ENCODE measurements around the gene LSS. TPM values are rescaled to one million over a fixed set of nuclear protein-coding genes. Genes with fewer than 3 reads are reported as not detected.

The LSS gene
- total RNA-seq, 6 donors from 2014 or later, result 71.7 to 266 (median 135) TPM

DNA sequence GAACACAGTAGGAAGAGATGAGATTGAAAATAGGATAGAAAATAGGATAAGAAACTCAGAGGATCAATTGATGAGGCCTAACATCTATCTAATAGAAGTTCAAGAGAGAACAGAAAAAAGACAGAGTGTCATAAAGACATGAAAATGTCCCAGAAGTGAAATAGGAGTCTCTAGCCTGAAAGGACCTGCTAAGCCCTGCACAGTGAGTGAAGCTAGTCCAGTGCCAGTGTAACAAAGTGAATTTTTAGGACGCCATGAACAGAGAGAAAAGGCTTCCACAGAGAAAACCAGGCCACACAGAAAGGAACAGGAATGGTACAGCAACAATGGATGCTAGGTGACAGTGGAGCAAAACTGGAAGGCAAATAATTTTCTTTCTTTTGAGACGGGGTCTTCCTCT lies 20.3 kb upstream of the LSS start:
- Histone ChIP-seq H3K27me3 (no peaks in the 10 kb centered on the region), H3K4me1 (no peaks in the 10 kb centered on the region), H3K36me3 (peaks cover 29 to 99% (median 72%) of the 10 kb centered on the region in 4 donors), H3K9me3 (no peaks in the 10 kb centered on the region), H3K27ac (no peak overlapping the region), H3K4me3 (no peak overlapping the region)
- 85 to 92% methylated on average over 2 of the region's 2 CpGs for WGBS, 2 donors
- TF ChIP-seq CTCF (IDR thresholded peaks at IDR 0.05) (no peak), POLR2A (IDR thresholded peaks at IDR 0.05) (no peak), EP300 (IDR thresholded peaks at IDR 0.05) (no peak), POLR2AphosphoS5 (IDR thresholded peaks at IDR 0.05) (no peak)
- no peak for ATAC-seq (ENCODE audit: low FRiP score in 2 of 2)
- no peak for DNase-seq

GRCh38 chr21:46248422-46248782 lies 19.8 kb upstream of the LSS start:
- Histone ChIP-seq H3K36me3 (peaks cover 29 to 99% (median 72%) of the 10 kb centered on the region in 4 donors), H3K9me3 (no peaks in the 10 kb centered on the region), H3K27ac (no peak overlapping the region), H3K27me3 (no peaks in the 10 kb centered on the region), H3K4me1 (no peaks in the 10 kb centered on the region), H3K4me3 (no peak overlapping the region)
- no peak for ATAC-seq (ENCODE audit: low FRiP score in 2 of 2)
- TF ChIP-seq POLR2A (IDR thresholded peaks at IDR 0.05), result no peak
- TF ChIP-seq CTCF (IDR thresholded peaks at IDR 0.05), result no peak
- TF ChIP-seq EP300 (IDR thresholded peaks at IDR 0.05), result no peak
- no peak for TF ChIP-seq POLR2AphosphoS5 (IDR thresholded peaks at IDR 0.05)
- 77 to 79% methylated on average over 1 of the region's 1 CpG for WGBS, 2 donors
- no peak for DNase-seq

DNA sequence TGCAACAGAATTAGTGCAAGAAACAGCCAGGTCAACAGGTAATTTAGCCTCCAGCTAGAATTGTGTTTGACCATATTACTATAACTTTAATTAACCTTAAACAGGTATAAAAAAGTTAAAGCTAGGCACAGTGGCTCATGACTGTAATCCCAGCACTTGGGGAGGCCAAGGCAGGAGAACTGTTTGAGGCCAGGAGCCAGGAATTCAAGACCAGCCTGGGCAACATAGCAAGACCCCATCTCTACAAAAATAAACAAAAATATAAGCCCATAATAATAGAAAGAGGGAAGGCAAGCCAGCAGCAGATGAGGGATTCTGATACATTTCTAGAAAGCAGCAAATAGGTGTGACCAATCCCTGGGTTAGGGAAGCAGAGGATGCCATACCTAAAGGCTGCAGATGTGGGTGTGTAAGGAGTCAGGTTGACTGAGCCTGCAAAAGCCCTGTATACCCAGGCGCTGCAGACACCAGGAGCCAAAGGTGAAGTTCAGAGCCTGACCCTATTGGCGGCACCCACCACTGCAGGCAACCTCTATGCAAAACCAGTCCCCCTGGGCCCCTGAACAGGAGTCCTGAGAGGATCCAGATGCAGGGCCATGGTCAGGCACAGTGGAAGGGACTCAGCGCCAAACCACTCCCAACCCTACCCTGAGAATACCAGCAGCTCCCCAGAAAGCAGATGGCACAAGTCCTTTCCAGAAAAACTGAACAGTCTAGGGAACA lies 19.3 kb upstream of the LSS start:
- Histone ChIP-seq H3K4me3 (no peak overlapping the region), H3K9me3 (no peaks in the 10 kb centered on the region), H3K27ac (no peak overlapping the region), H3K27me3 (no peaks in the 10 kb centered on the region), H3K36me3 (peaks cover 30 to 99% (median 74%) of the 10 kb centered on the region in 4 donors), H3K4me1 (no peaks in the 10 kb centered on the region)
- 100% methylated on average over 3 of the region's 3 CpGs for WGBS, 2 donors
- TF ChIP-seq EP300 (IDR thresholded peaks at IDR 0.05) (no peak), POLR2A (IDR thresholded peaks at IDR 0.05) (no peak), POLR2AphosphoS5 (IDR thresholded peaks at IDR 0.05) (no peak), CTCF (IDR thresholded peaks at IDR 0.05) (no peak)
- ATAC-seq (ENCODE audit: low FRiP score in 2 of 2), result no peak
- DNase-seq, result no peak

DNA sequence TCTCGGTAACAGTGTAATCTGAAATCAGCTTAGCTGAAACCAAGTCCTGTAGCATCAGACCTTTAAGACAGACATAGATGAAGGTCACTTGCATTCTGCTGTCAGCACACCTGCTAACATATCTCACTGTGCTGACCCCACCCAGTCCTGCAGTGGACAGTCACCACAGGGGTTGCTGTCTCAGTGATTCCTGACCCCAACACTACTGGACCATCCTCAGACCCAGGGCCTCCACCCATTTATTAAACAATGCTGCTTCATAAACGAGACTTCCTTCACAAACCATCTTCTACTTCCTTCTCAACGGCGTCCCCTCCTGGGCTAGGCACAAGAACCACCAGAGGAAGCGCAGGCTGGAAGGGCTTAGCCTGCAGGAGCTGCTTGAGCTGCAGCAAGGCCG lies 17.8 kb upstream of the LSS start:
- ATAC-seq (ENCODE audit: low FRiP score in 2 of 2), result no peak
- H3K27ac ChIP-seq, result no peak overlapping the region
- peaks cover 37 to 99% (median 77%) of the 10 kb centered on the region in 4 donors for H3K36me3 ChIP-seq
- TF ChIP-seq POLR2AphosphoS5 (IDR thresholded peaks at IDR 0.05), result no peak
- no peak for TF ChIP-seq CTCF (IDR thresholded peaks at IDR 0.05)
- TF ChIP-seq POLR2A (IDR thresholded peaks at IDR 0.05), result no peak
- TF ChIP-seq EP300 (IDR thresholded peaks at IDR 0.05), result no peak
- H3K9me3 ChIP-seq, result no peaks in the 10 kb centered on the region
- H3K4me3 ChIP-seq, result no peak overlapping the region
- no peaks in the 10 kb centered on the region for H3K4me1 ChIP-seq
- 75 to 83% methylated on average over 4 to 6 of the region's 6 CpGs for WGBS, 2 donors
- H3K27me3 ChIP-seq, result no peaks in the 10 kb centered on the region
- DNase-seq, result no peak
